Stimulated activated CD8-positive, alpha-beta memory T cell treated with anti-CD3 and anti-CD28 coated beads, Interleukin-15, amount 100 ng/mL, for 1 hour (primary cell): Measurements from ENCODE around the gene RIMKLA.

ENCODE experiments used
- DNase-seq: peaks from one replicate; pipeline ENCODE4 v3.0.0-alpha.2; 2020; ENCODE audit warnings: low read depth

The RIMKLA gene

DNA sequence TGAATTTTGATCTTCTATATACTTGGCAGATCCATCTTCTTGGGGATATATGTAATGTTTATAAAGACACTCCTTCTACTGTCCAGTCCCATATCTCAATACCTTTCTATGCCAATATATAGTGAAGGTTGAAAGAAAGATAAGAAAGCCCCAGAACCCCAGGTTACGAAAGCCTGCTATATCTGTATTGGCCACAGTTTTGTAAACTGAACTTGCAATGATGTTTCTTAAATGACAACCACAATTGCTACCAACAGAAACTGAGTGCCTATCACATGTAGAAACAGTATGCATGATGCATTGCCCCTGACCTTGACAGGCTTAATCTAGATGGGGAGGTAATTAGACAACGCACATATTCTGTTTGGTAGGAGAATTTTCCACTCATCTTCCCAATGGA, 7.8 kb upstream of the RIMKLA start:
- DNase-seq = no peak

DNA sequence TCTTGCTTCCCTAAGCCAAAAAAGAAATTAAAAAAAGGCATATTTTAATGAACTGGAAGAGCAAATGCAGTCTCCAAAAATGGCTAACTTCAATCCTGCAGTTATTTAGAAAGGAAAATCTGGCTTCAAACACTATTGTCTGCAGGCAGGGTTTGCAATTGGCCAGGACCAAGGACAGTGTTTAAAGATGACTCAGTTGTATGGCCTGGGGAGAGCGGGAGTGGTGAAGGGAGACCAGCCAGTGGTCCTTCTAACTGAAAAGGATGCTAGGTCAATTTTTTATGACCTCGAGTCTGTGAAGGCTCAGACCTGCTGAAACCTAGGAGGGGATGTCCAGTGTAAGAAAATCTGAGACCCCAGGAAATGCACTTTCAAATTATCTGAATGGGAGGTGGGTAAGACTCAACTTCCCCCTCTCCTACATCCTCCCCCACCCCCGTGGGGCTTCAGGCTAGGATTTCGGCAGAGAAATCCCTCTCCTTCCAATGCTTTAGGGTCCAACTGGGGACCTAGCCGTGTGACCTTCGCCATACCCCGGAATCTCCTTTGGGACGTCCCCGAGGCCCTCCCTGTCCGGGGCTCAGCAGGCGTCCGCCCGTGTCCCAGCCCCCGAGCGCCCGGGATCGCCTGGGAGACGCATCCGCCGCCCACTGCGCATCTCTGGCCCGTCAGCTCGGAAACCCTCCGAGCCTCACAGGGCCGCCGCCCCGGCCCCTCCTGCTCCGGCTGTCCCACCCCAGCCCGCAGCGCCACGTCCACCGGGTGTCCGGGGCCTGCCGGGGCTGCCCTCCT, 602 bp upstream of the RIMKLA start:
- no peak for DNase-seq

DNA sequence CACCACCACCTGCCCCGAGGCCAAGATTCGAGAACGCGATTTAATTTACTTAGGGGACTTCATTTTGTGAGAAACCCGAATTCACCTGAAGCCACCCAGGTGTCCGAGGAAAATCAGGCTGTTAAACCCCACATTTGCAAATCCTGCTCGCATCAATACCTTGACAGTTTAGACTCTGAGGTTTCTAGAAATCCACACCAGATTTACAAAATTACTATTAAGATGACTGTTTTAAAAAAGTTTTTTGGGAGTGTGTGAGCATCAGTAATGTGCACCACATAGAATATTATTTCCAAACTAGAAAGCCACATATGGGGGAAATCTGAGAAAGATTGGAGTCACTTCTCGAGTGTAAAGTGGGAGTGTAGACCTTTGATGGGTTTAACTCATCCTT, 685 bp downstream of the RIMKLA start:
- DNase-seq = no peak

DNA sequence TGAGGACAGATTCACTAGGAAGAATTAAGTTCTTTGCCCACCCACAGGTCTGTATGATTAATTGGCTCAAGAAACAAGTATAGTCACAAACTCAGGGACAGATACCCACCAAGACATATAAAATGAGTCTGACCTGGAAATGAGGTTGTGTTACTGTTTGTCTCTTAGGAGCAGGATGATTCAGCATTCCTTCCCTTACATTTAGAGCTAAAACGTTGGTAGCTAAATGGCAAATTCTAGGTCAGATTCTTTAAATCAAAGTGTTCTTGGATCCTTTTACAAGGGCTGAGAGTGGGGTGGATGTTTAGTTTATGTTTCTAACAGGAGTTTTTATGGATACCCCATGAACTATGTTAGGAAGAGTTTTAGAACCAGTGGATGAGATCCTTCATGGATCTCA, 4.7 kb downstream of the RIMKLA start:
- no peak for DNase-seq

DNA sequence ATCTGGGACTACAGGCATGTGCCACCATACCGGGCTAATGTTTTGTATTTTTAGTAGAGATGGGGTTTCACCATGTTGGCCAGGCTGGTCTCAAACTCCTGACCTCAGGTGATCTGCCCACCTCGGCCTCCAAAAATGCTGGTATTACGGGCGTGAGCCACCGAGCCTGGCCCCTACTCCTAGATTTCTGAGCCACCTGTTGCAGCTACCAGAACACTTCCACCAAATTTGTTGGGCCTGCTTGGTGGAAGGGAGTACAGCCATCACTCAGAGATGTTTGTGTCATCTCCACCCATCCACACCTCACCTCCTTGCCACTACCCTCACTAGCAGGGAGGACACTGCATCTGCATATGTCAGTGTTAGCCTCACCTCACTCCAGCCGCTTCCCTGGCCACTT, 5.5 kb downstream of the RIMKLA start:
- no peak for DNase-seq

DNA sequence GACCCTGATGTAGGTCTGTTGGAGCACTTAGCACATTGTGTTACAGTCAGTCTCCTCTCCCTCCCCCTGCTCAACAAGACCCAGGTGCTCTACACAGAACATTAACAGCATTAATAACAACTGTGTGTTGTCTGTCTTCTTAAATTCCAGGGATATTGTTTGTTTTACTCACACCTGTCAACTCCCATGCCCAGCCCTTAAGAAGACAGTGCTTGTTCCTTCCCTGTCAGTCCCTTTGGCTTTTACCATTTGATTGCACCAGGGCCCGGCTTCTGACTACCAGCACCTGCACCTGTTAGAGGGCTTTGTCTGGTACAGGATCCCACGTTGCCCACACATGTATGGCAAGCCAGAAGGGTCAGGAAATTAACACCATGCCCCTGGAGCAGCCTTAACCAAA, 11.7 kb downstream of the RIMKLA start:
- DNase-seq = no peak

DNA sequence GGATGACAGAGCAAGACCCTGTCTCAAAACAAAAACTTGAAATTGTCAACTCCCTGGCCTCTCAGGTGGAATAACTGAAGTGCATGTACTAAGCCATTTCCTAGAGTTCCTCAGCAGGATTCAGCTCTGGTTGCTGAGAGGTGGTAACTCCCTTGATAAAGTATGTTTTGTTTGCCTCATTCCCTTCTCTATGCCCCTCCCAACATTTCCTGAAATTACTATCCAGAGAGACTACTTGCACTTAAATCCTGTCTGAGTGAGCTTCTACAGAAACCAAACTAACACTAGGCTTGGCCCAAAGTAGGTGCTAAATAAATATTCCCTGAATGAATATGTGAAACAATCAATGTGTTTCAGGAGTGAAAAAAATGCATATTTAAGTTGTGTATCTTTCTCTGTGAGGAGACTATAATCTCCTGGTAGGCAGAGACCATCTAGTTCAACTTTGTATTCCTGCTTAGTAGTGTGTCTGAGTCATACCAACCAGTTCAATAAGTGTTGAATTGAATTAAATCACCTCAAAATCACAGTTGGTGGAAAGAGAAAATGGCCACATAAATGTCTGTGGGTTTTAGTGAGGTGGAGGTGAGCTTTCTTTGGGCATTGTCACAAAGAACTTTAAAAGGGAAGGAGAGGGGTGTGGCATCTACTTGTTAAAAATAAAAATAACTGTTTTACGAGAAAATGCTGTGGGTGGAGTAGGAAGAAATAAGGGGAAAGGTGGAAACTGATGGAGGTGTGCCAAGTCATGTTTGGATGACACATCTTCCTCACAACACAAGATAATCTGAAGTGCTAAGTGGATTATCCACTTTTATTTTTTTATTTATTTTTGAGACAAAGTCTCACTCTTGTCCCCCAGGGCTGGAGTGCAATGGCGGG, 12.6 kb downstream of the RIMKLA start:
- DNase-seq = no peak

DNA sequence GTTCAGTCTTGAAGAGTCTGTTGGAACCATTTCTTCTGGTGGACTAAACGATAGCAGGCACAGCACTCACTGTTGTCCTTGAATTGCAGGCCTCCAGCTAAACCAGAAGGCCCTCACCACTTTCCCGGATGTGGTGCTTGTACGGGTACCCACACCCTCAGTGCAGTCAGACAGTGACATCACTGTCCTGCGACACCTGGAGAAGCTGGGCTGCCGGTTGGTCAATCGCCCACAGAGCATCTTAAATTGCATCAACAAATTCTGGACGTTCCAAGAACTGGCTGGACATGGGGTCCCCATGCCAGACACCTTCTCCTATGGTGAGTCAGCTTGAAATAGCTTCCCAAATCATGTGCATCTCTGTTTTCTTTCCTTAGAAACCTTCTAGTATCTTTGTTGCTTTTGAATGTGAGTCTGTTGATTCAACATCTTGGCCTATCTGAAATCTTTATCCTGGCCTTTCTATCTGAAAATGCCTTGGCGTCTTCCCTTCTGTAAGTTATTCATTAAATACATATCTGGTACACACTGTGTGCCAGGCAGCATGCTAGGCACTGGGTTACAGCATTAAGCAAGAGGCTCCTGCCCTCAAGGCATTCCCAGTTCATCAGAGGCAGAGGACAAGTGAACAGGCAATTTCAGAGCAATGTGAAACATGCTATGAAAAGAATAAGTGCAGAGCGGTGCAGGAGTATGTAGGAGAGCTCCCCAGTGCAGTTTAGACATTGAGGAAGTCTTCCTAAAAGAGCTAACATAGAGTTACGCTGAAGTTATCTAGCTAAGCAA, 18.9 kb downstream of the RIMKLA start:
- DNase-seq = no peak

DNA sequence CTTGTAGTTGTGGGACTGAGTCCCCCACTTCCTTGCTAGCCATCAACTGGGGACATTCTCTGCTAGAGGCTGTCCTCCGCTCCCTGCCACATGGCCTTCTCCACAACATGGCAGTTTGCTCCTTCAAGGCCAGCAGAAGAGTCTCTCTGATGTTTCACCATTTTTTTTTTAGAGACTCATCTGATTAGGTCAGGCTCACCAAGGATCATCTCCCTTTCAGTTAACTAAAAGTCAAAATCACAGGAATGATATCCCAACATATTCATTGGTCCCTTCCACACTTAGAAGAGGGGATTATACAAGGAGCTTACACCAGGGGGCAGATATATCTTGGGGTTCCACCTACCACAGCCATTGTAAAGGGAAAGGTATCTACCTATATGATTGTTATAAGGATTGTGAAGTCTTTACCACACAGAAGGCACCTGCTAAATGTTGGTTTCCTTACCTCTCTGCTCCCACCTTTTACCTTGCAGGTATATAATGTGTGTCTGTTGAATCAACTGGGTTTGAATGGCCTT, 23.3 kb downstream of the RIMKLA start:
- DNase-seq = no peak

DNA sequence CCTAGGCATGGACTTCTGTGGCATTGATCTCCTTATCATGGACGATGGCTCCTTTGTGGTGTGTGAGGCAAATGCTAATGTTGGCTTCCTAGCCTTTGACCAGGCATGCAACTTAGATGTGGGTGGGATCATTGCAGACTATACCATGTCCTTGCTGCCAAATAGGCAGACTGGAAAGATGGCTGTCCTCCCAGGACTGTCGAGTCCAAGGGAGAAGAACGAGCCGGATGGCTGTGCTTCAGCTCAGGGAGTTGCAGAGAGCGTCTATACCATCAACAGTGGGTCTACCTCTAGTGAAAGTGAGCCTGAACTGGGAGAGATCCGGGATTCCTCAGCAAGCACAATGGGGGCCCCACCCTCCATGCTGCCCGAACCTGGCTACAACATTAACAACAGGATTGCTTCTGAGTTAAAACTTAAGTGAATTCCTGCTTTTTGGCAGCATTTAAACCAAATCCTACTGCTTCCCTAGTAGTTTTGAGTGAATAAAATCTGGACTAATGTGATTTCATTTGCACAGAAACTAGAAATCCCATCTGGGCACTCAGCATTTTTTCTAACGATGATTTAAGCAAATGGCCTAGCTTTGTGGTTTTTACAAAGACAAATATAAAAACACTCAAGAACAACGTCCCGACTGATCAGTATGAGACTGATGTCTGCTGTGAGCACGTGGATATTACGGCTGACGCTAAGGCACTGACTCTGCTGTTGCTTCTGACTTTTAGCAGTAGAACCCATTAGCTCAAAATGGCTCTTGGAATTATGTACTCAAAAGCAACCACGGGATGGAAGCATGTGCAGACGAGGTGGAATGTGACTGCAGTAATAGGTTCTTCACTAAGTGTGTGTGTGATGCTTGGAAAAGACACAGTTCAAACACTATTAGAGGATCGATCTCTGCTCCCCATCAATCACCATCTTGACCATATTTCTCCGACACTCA, 34.2 kb downstream of the RIMKLA start:
- no peak for DNase-seq

DNA sequence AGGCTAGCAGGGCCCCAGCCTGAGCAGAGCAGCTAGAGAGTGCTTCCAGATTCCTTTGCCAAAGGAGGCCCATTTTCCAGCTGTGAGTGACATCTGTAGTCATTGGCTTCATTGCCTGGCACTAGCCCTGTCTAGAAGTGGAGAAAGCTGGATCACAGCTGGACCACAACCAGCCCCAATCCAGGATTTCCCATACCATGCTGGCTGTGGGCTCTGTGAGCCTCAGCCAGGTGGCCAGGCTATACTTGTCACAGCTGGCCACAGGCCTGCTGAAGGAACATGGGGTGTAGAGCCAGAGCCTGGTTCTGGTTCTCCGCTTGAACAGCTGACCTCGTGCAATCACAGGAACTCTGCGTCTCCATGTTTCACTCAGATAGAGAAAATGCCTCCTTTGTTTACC, 36.6 kb downstream of the RIMKLA start:
- no peak for DNase-seq

DNA sequence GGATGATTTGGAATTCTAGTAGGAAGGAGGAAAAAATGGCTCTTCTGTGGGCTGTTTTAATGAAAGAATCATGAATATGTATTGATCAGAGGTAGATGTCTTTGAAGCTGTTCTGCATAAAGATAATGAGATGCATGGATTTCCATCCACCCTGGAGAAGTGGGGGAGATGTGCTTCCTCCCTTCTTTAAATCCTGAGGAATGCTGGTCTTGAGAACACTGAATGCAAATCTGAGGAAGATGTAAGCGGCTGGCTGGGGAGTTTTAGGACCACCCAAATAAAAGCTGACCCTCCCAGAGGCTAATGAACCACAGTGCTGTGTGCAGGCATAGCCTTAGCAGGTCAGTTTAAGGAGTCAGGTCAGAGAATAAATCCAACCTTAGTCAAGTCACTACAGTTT, 37.9 kb downstream of the RIMKLA start:
- DNase-seq = no peak

DNA sequence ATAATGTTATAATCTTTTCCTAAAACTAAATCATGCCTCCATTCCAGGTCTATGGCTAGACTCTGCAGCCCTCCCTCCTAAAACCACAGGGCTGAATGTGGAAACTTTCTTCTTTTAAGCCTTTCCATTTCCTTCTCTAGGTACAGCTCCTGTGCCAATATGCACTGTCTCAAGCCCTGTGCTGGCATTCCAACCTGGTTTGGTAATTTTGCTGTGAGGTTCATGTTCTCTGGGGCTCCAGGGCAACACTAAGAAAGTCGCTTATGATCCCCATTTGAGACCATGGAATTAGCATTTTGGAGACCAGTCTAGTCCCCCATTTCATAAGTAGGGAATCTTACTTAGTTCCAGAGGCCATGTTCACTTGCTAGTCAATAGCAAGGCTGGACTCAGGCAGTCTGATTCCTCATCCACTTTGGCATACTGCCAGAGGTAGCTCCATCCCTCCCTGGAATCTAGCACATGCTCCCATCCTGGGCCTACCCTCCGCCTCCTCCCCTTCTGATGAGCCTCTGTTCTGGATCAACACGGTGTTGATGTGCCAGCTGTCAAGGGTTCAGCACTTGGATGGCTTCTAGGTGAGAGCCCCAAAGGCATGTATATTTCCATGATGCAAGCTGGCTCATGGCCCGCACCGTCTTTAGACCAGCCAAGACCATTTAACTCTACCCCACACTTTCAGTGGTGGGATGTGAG, 38.7 kb downstream of the RIMKLA start:
- no peak for DNase-seq

DNA sequence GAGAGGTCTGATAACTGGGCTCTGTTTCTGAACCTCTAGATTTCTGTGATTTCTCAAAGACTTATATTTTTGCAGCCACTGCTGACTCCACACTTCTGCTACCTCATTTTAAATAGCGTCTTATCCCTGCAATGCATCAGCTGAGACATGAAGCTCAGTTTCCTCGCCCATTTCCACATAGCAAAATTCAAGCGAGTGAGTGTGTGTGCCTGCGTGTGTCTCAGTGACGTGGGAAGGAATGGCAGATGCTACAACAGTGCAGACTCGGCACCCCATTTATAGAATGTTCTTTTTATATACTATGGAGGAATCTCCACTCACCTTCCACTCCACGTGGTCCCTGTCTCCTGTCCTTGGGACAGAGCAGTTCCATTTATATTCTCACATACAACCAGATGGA, 39.5 kb downstream of the RIMKLA start:
- DNase-seq = no peak

DNA sequence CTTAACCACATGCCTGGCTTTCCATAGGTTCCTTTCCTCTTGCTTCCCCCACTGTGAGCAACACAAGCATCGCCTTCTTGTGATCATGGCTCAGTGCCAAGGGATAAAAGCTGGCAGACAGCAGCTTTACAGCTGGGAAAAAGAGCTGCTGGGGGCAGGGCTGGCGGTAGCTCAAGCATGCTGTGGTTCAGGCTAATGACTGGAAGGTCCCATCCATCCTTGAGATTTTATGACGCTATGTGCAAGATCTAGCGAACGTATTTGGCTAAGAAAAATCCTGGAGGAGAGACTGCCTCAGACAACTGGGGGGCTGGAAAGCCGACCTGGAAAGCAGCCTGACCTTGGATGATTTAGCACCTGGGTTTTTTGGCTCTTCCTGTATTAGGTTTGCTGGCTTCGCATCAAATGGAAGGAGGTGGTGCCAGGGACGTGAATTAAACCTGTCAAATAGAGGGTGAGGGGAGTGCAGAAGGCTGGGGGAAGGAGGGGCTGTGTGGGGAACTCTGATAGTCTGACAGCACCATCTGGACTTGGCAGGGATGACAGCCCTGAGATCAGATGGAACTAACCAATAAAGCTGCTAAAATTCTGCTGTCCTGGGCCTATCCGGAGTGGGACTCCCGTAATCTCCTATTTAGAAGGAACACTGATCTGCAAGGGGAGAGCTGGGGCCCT, 40.5 kb downstream of the RIMKLA start:
- no peak for DNase-seq

DNA sequence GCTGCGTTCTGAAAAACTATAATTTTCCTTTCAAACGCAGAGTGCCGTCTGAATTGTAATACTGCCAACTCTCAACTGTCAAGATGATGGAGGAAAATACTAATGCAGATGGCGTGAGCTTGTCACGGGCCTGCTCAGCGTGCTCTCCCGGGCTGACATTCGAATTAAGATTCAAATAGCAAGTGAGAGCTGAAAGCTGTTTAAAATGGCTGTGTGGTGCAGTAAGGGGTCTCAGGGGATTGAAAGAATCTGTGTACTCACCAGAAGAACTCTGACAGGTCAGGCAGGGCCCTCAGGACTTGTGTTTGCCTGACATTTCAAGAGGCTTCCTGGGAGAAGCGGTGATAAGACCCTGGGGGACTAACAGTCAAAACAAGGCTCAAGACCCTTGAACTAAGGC, 42.1 kb downstream of the RIMKLA start:
- DNase-seq = no peak

DNA sequence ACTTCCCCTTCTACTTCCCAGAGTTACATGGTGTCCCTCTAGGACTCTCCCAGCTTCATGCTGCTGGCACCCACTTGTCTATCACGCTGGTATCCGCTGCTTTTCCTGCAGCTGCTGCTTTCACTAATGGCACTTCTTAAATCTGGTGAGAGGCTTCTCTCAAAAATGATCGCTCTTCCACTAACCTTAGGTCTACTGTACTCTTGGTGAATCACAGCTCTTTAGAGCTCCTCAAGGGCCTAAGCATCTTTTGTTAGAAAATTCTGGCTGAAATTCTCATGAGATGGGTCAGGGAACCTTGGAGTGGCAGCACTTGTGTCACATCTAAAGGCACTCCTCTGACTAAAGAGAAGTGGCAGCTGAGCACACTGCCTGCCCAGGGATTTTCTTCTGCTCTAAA, 43.1 kb downstream of the RIMKLA start:
- no peak for DNase-seq

DNA sequence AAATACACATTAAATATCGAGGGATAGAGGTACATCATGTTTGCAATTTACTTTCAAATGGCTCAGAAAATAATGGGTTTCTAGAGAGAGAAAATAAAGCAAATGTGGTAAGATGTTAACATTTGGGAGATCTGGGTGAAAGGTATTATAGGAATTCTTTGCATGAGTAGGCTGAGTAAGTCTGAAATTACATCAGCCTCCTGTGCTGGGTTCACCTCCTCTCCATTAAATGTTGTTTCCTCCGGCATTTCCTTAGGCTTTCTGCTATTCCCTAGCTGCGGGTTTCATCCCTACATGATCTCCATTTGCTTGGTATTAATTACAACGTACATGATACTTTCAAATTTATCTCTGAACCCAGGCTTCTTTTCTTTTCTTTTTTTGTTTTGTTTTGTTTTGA, 43.6 kb downstream of the RIMKLA start:
- no peak for DNase-seq

DNA sequence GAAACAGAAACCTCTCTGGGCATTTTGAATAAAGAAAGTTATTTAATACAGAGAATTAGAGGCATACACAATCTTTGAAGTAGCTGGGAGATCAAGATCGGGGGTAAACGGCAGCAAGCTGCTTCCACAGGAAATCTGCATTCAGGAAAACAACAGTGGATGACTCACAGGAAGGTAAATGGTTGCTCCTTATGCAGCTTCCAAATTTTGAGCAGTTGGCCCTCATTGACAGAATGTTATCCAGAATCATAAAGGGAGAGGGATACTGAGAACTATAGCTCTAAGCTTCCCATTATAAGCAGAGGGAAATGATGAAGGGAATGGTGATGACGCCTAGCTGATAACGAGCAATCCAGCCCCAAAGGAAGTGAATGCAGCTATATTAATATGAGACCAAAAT, 46.6 kb downstream of the RIMKLA start:
- DNase-seq = no peak

DNA sequence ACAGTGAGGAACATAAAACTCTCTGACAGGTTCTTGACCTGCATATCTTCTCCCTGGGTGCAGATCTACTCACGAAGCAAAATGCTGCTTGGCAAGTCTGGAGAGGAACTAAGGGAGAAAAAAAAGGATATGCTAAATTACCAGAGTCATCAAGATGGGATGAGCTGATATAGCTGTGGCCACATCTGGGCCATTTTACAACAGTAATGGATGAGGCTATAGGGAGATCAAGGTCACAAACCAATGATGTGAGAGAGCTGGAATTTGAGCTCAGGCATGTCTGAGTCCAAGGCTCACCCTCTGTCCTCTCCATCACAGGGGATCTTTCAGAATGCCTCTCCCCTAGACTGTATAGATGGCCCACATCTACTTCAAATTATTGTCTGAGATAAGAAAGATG, 49.0 kb downstream of the RIMKLA start:
- DNase-seq = no peak
